IMR-90 (cell line): ENCODE measurements around the gene CFAP251. TPM values are rescaled to one million over a fixed set of nuclear protein-coding genes. Genes with fewer than 3 reads are reported as not detected.

Source experiments
- ATAC-seq: fragments of 200-7000 bp; cut with Tn5 transposase; 2 replicates; pipeline ENCODE4 v1.9.1; 2020; ENCODE audit warnings: low read depth, mild to moderate bottlenecking, moderate library complexity
- BruUV-seq: library from RNA; stranded (reverse); fragments of 400-500 nt; replicated peaks from 2 replicates; lab custom pipeline; 2021; lab: Mats Ljungman, UMichigan
- CTCF ChIA-PET: fragments of 300-600 bp; formaldehyde crosslinking; extraction: SDS; loops from one replicate; lab custom pipeline; 2021; ENCODE audit warnings: antibody characterized with exemption; lab: Yijun Ruan, JAX
- POLR2A ChIA-PET: fragments of 300-600 bp; sonication (Branson Sonifier 250); formaldehyde crosslinking; loops from one replicate; lab custom pipeline; 2022; ENCODE audit warnings: antibody characterized with exemption; ENCODE audit not compliant: unreplicated experiment; lab: Charles Lee
- DNase-seq: peaks from one replicate; pipeline ENCODE4 v3.0.0; 2013
- H2AFZ ChIP-seq: replicated peaks from 2 replicates; pipeline ENCODE3; 2013; ENCODE audit warnings: low read length, mild to moderate bottlenecking; ENCODE audit not compliant: poor library complexity
- H2AK5ac ChIP-seq: 2 replicates; pipeline ENCODE4 v1.6.1; 2013; ENCODE audit warnings: low read depth, low read length, inconsistent platforms
- H2AK9ac ChIP-seq: replicated peaks from 2 replicates; pipeline ENCODE3; 2013; ENCODE audit warnings: mild to moderate bottlenecking, low read depth, low read length, moderate library complexity; ENCODE audit not compliant: poor library complexity
- H2BK120ac ChIP-seq: 2 replicates; pipeline ENCODE4 v1.6.1; 2013; ENCODE audit warnings: low read depth, low read length, inconsistent platforms
- H2BK15ac ChIP-seq: 3 replicates; pipeline ENCODE4 v1.6.1; 2013; ENCODE audit warnings: low read depth, low read length, inconsistent platforms
- H2BK20ac ChIP-seq: 2 replicates; pipeline ENCODE4 v1.6.1; 2013; ENCODE audit warnings: low read depth, mild to moderate bottlenecking, inconsistent platforms, low read length, moderate library complexity
- H2BK5ac ChIP-seq: 2 replicates; pipeline ENCODE4 v1.6.1; 2013; ENCODE audit warnings: mild to moderate bottlenecking, low read depth, low read length, inconsistent platforms; ENCODE audit not compliant: poor library complexity, severe bottlenecking
- H3K14ac ChIP-seq: replicated peaks from 2 replicates; pipeline ENCODE4 v1.6.1; 2013; ENCODE audit warnings: low read depth, low read length, inconsistent platforms
- H3K18ac ChIP-seq: 2 replicates; pipeline ENCODE4 v1.6.1; 2013; ENCODE audit warnings: low read depth, low read length, control low read depth
- H3K23ac ChIP-seq: 2 replicates; pipeline ENCODE4 v1.6.1; 2013; ENCODE audit warnings: low read depth, low read length, inconsistent platforms
- H3K27ac ChIP-seq: 2 replicates; pipeline ENCODE4 v1.5.1; 2013; ENCODE audit warnings: mild to moderate bottlenecking, control low read depth, low read length; ENCODE audit not compliant: insufficient read depth
- H3K27me3 ChIP-seq: 2 replicates; pipeline ENCODE4 v1.6.1; 2013; ENCODE audit warnings: low read length; ENCODE audit not compliant: control insufficient read depth, insufficient read depth
- H3K36me3 ChIP-seq: 2 replicates; pipeline ENCODE4 v1.6.1; 2013; ENCODE audit warnings: low read length, mixed read lengths; ENCODE audit not compliant: control insufficient read depth, insufficient read depth
- H3K4ac ChIP-seq: 2 replicates; pipeline ENCODE4 v1.6.1; 2013; ENCODE audit warnings: low read depth, low read length, inconsistent platforms
- H3K4me1 ChIP-seq: 2 replicates; pipeline ENCODE4 v1.6.1; 2013; ENCODE audit warnings: low read length, mixed read lengths; ENCODE audit not compliant: control insufficient read depth, insufficient read depth
- H3K4me2 ChIP-seq: 2 replicates; pipeline ENCODE4 v1.6.1; 2013; ENCODE audit warnings: low read depth, mild to moderate bottlenecking, control low read depth, low read length, moderate library complexity
- H3K4me3 ChIP-seq: 2 replicates; pipeline ENCODE4 v1.5.1; 2013; ENCODE audit warnings: low read depth, mild to moderate bottlenecking, control low read depth, low read length, moderate library complexity; ENCODE audit not compliant: insufficient read depth
- H3K56ac ChIP-seq: 2 replicates; pipeline ENCODE4 v1.6.1; 2013; ENCODE audit warnings: low read length, inconsistent platforms; ENCODE audit not compliant: insufficient read depth; ENCODE audit errors: extremely low read depth
- H3K79me1 ChIP-seq, 2 experiments: 2 replicates each; pipeline ENCODE4 v1.6.1; 2013; ENCODE audit warnings: low read length in 2 of 2, inconsistent platforms in 1 of 2, low read depth in 1 of 2
- H3K9ac ChIP-seq: 2 replicates; pipeline ENCODE4 v1.6.1; 2013; ENCODE audit warnings: low read depth, low read length, control low read depth
- H3K9me1 ChIP-seq: 2 replicates; pipeline ENCODE4 v1.6.1; 2013; ENCODE audit warnings: low read length, inconsistent platforms; ENCODE audit not compliant: insufficient read depth
- H3K9me3 ChIP-seq: 2 replicates; pipeline ENCODE4 v1.6.1; 2013; ENCODE audit warnings: low read length; ENCODE audit not compliant: control insufficient read depth, insufficient read depth
- H4K20me1 ChIP-seq: 2 replicates; pipeline ENCODE4 v1.6.1; 2013; ENCODE audit warnings: low read length, inconsistent platforms; ENCODE audit not compliant: insufficient read depth
- H4K5ac ChIP-seq: 2 replicates; pipeline ENCODE4 v1.6.1; 2013; ENCODE audit warnings: mild to moderate bottlenecking, low read depth, low read length, control low read depth
- H4K8ac ChIP-seq, 2 experiments: 2 replicates each; pipeline ENCODE4 v1.6.1; 2013; ENCODE audit warnings: low read depth in 2 of 2, low read length in 2 of 2, control low read depth in 1 of 2, inconsistent platforms in 1 of 2
- H4K91ac ChIP-seq: 2 replicates; pipeline ENCODE4 v1.6.1; 2013; ENCODE audit warnings: low read depth, low read length, inconsistent platforms; ENCODE audit not compliant: insufficient read depth
- NFE2L2 ChIP-seq: fragments of 150-350 bp; IDR thresholded peaks from 2 replicates; pipeline ENCODE4 v1.6.1; 2016; ENCODE audit warnings: low read depth, mild to moderate bottlenecking, low read length
- POLR2A ChIP-seq: IDR thresholded peaks from 2 replicates; pipeline ENCODE4 v1.6.1; 2012; ENCODE audit warnings: mild to moderate bottlenecking, low read depth, low read length
- WGBS, 2 experiments: methylation state at CpG; one replicate each; pipeline versions ENCODE4 v1.1.5 to v1.1.7; 2013; ENCODE audit warnings: missing lambda C conversion rate in 2 of 2; ENCODE audit not compliant: insufficient read length in 1 of 2; ENCODE audit errors: extremely low coverage in 2 of 2; 5-methylcytosine and 5-hydroxymethylcytosine counted together
- dilution Hi-C: fragments of 300-500 bp; cut with HindIII; formaldehyde crosslinking; loops from one replicate; pipeline ENCODE4 v1.14.3; 2018; ENCODE audit warnings: low sequenced_read_pairs; ENCODE audit not compliant: unreplicated experiment
- in situ Hi-C: fragments of 300-500 bp; cut with MboI; formaldehyde crosslinking; loops from 3 replicates; pipeline ENCODE4 v1.14.3; 2019; ENCODE audit warnings: low sequenced_read_pairs, inconsistent platforms, mixed read lengths
- intact Hi-C: fragments of 100-400 bp; cut with micrococcal nuclease; formaldehyde crosslinking; loops from 2 replicates; pipeline ENCODE4 v1.10.0; 2022
- polyA plus RNA-seq, 3 experiments: library from polyadenylated mRNA; depleted of rRNA; stranded (reverse); fragments of >200 nt; gene quantifications; 2 replicates each; pipeline ENCODE4 v1.2.3, GENCODE V29; 2012; ENCODE audit warnings: low replicate concordance in 1 of 3
- total RNA-seq: library from RNA; depleted of rRNA; stranded (reverse); fragments of >200 nt; gene quantifications from 2 replicates; pipeline ENCODE4 v1.2.3, GENCODE V29; 2012

The CFAP251 gene
- total and polyA plus RNA-seq, 2 of the 4 experiments (the other 2 are of a cell fraction) = 7.8 to 9.1 TPM

DNA sequence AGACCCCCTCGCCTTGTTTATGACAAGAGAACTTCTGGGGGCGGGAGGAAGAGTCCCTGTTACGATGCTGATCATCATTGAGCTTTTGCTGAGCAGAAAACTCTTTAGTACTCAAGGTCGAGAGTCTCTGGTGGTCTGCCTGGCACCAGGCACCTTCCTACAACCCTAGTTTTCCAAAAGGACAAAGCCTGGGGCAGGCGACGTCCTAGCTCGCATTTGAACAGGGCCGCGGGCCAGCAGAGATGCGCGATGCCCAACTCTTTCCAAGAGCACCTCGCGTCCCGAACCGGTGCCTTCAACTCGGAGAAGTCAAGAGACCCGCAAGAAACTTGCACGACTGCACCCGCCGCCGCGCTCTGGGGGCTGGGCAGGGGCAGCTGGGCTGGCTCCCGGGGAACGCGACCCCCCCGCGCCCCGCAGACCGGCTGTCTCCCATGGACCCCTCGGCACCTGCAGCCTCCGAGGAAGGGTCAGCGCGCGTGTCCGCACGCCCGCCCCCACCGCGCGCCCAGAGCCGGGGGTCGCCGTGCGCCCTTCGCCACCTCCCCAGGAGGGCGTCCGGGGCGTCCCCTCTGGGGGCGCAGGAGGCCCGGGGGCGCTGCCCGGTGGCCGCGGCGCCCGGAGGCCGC lies 102.9 kb downstream of the CFAP251 start:
- no peak for DNase-seq

More for the DNA sequence above, 102.9 kb downstream of the CFAP251 start:
- Histone ChIP-seq H3K56ac (no peak overlapping the region), H4K91ac (peak overlapping the region; percentile 41; the same call in 1 of the 2 replicates), H2AK5ac (0 out of 2 replicates have a peak overlapping the region, but pooled peaks have one; percentile 10), H3K4me1 (peaks cover 13% of the 10 kb centered on the region), H2BK15ac (no peak overlapping the region), H3K9ac (peak overlapping the region; percentile 63; the same call in 1 of the 2 replicates), H2BK5ac (no peak overlapping the region), H3K18ac (no peak overlapping the region), H3K4me3 (peak overlapping the region; percentile 66), H3K14ac (no peak overlapping the region; the same call in 1 of the 2 replicates), H3K36me3 (no peaks in the 10 kb centered on the region), H2BK120ac (no peak overlapping the region), H3K23ac (peak overlapping the region; percentile 84), H3K27me3 (no peaks in the 10 kb centered on the region), H3K27ac (no peak overlapping the region), H4K20me1 (peaks cover 5% of the 10 kb centered on the region), H4K8ac (peak overlapping the region; percentile 20 to 60; a peak in 1 of 4 replicates), H3K4ac (no peak overlapping the region), H4K5ac (no peak overlapping the region), H3K79me1 (peaks cover 8 to 36% of the 10 kb centered on the region in 2 experiments), H3K9me1 (peaks cover 3% of the 10 kb centered on the region), H2AFZ (peak overlapping the region; percentile 90), H2BK20ac (no peak overlapping the region), H3K9me3 (no peaks in the 10 kb centered on the region; the same call in 1 of the 2 replicates), H2AK9ac (peak overlapping the region; percentile 60), H3K4me2 (peak overlapping the region; percentile 87)
- in situ Hi-C loops (no loop called here), intact Hi-C loops (loop anchor here (5.0 kb wide), 1 partner anchor 224 kb away; no protein-coding TSS in a partner anchor), dilution Hi-C loops (no loop called here)
- ChIA-PET POLR2A (no interaction called here), CTCF (no interaction called here)
- BruUV-seq = no TSS peak
- WGBS, 2 experiments = 2% methylated on average over 34 of the region's 57 CpGs; no CpG with 5 or more reads in 1 of the 2 experiments
- peak; percentile 3 for ATAC-seq
- TF ChIP-seq NFE2L2 = no peak
- no peak for TF ChIP-seq POLR2A
